ENCODE results near the gene WHRN.

Gene WHRN

DNA sequence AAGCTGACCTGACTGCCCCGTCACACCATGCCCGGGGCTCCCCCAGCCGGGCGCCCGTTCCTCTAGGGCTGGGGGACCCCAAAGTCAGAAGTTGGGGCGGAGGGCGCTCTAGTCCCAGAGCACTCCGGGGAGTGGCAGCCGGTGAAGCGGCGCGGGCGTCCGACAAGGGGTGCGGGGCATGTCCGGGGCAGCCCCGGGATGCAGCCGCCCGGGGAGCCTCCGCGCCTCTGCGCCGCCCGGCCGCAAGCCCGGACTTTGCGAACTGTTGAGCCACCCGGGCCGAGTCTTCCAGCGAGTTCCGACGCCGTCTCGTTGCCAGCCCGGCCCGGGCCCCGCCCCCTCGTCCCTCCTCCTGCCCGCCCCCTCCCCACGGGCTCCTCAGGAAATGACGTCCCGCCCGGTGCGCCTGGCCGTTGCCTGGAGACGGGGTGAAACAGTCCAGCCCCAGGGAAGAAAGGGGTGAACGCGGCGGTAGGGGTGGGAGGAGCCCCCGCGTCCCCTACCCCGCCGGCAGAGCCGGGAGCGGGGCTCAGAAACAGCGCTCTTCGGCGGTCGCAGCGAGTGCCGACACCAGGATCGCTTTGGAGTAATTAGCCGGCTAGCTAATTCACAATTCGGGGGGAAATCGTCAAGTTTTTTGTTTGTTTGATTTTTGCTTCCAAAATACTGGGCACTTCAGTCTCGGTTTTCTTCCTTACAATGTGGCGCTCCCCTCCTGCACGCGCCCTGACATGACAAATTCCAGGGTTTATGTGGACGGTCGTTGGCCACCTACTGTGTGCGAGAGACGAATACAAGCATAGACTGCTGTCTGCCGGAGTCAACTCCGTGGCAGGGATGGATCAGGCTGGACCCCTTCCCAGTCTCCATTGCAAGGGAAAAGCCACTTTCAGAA lies at the start of gene WHRN:
TSS of gene WHRN (minus strand) at position 287 of the 895 bp plus-strand sequence. CDS start 672 bp downstream, outside the sequence.
- no peak for DNase-seq

DNA sequence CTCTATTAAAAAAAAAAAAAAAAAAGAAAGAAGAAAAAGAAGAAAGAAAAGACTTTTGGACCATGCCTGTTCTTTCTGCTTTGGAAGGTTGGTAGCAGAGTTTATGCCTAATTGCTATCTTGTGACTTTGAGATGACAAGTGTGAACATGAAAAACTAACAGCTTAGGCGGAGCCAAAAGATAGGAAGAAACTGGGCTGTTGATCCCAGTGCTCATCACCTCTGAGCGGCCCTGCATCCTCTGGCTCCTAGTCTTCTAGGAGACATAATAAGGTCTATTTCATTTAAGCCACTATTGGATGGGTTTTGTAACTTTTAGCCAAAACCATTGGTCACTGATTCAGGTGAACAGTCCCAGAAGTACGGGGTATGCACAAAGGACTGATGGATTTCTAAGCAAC lies 47.9 kb upstream of the WHRN start:
- no peak for DNase-seq

- no peak for DNase-seq
Measured at GRCh38 chr9:114552706-114553105, 47.4 kb upstream of the WHRN start.

GRCh38 chr9:114551750-114552685 lies 46.7 kb upstream of the WHRN start:
- DNase-seq: no peak

- no peak for DNase-seq
Measured at GRCh38 chr9:114549697-114550330, 44.5 kb upstream of the WHRN start.

GRCh38 chr9:114546851-114547250 lies 41.6 kb upstream of the WHRN start:
- DNase-seq: no peak

DNA sequence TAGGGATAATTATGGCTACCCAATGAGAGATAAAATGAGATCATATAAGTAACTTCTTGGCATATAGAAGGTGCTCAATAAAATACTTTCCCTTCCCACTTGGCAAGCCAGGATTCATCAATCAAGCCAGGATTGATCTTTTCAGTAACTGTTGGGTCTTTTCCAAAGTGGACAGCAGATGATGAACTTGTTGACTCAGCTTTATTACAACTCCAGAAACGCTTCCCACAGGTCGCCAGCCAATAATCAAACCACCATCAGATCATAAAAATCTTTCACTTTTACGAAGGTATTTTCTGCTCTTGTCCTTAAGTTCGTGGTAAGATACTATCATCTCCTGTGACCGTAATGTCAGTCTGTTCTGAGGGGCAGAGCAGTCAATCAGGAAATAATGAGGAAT lies 39.8 kb upstream of the WHRN start:
- DNase-seq: no peak

DNA sequence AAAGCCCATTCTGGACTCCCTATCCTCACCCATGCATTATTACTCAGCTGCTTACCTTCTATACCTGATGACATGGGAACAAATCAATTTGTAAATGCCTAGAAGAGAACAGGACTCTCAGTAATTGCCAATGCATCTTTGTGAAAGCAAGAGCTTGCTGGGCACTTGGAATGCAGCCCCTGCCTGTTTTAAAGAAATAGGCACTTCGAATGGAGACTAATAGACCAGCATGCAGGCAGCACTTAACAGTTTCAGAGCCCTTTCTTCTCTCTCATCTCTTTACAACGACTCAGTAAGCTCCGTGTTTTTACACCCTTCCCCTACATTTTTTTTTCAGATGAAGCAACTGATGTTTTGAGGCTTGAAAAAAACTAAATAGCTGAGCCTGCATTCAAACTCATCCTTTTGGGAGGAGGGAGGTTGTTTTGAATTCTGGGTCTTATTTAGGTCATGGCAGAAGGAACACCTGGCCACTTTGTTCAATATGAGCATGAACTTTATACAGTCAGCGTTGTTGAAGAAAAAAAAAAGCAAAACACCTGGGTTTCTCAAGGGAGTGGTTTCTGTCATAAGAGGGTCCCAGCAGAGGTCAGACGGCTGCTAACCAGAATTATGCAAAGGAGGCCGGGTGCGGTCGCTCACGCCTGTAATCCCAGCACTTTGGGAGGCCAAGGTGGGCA lies 34.6 kb upstream of the WHRN start:
- DNase-seq: no peak

DNA sequence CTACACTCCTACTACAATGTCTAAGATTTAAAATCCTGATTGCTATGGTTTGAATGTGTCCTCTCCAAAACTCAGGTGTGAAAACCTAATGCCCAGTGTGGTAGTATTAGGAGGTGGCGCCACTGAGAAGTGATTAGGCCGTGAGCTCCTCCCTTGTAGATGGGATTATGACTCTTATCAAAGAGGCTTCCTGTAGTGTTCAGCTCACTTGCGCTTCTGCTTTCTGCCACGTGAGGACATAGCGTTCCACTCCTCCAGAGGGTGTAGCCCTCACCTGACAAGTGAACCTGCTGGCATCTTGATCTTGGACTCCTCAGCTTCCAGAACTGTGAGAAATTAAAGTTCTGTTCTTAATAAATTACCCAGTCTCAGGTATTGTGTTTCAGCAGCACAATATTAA lies 33.0 kb upstream of the WHRN start:
- no peak for DNase-seq

DNA sequence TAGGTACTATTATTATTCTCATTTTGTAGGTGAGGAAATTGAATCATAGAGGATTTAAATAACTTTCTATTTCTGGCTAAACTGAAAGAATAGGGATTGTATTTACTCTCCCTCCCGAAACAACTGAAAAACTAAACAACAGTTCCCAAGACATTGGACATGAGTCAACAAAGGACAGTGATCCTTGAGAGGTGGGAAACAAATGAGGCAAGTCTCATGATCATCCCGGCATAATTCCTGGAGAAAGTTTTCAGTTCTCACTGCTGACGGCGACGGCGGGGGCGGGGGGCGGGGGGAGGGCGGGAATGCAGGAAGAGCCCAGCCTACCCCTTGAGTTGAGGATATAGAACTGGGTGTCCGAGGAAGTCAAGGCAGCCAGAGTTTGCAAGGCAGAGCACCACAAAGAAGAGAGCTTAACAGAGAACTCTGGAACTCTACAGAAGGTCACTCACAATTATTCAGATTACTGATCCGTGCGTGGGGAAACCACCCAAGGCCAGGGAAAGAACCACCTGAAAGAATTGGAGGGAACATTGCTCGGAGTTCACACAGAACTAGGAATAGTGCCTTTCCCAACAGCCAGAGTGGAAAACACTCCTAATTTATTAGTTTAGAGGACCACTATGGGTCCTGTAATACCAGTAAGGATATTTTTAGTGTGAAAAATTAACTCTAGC lies 27.4 kb upstream of the WHRN start:
- no peak for DNase-seq

DNA sequence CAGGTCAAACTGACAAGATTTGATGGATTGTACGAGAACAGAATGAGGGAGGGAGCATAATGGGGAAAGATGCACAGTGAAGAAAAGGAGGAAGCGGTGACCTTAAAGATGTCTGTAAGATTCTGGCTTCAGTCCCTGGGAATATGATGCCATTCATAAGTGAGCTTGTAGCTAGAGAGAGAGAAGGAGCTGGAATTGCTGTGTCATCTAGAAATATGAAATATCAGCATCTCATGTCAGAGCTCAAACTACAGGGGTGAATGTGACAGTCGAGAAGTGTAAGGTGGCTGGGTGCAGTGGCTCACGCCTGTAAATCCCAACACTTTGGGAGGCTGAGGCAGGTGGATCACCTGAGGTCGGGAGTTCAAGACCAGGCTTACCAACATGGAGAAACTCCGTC lies 24.0 kb upstream of the WHRN start:
- DNase-seq: no peak

- DNase-seq: no peak
Measured at GRCh38 chr9:114526807-114527206, 21.5 kb upstream of the WHRN start.

DNA sequence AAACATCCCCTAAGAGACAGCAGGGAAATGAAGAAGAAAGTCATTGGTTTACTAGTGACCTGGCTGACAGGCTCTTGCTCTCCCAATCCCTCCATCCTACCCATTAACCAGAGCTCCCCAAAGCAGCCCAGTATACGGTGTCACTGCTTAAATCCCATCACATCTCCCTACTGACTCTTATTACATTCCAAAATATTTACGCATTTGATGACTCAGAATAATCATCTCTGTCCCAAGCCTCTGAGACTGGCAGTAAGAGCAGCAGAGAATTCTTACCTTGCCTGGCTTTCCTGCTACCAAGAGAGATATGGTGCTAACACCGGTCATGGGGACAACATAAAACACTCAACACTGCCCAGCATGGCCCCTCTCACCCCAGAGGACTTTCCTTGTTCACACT lies 20.2 kb upstream of the WHRN start:
- DNase-seq: no peak

DNA sequence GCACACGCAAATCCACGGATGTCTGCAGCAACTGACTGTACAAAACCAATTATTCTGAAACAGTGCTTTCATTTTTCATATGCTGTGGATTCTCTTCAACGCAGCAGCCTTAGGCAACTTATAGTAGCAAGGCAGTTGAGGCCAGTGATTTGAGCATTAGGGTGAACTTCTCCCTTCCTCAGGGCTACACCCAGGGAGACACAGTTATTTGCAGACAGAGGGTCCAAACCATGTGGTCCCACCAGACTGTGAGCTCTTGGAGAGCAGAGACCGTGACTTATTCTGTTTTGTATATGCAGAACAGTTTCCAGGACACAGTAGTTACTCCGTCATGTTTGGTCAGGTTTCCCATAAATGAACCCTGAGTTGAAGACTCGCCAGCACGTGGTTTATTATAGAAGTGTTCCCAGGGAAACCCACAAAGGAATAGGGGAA lies 19.0 kb upstream of the WHRN start:
- no peak for DNase-seq

DNA sequence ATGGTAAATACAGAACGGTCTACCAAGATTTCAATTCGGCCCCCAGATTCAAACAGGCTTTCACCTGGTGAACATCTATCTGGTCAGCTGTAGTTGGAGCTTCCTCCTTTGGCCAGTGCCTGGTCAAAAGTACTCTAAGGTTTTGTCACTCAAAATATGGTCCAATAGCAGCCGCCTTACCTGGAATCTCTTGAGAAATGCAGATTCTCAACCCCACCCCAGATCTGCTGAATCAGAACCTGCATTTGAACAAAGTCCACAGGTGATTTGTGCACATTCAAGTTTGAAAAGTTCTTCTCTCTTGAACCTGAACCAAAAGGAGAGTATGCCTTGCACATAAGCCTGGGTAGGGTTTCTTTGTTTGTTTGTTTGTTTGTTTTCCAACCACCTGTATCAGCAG lies 17.6 kb upstream of the WHRN start:
- no peak for DNase-seq

DNA sequence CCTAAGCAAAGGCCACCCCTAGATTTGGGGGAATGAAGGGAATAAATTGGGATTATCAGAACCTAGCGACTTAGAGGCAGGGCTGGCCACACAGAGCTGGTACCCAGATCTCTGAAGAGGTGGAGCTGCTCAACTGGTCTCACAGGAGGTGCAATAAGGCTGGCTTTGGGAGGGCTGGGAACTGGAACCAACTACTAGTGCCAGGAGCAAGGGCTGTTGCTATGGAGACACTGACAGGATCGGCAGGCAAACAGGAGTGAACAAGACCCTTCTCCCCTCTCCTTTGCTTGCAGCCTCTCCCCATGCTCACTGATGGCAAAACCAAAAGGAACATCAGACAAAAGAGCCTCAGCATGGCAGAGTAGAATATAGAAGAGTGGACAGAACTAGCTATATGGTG lies 17.0 kb upstream of the WHRN start:
- DNase-seq: no peak

DNA sequence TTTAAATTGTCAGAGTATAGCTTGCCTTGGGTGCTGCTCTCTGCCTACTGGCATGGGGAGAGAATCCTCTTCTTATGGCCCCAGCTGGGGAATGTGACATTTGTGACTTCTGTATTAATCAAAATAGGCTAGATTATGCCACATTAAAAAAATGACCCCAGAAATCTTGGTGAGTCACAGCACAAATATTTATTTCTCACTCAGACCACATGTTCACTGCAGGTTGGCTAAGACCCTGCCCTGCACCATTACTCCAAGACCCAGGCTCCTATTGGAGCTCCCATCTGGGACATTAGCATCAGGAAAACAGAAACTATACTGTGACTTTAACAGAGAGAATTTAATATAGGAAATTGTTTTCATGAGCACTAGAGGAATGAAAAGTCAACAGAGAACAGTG lies 16.6 kb upstream of the WHRN start:
- DNase-seq: no peak

DNA sequence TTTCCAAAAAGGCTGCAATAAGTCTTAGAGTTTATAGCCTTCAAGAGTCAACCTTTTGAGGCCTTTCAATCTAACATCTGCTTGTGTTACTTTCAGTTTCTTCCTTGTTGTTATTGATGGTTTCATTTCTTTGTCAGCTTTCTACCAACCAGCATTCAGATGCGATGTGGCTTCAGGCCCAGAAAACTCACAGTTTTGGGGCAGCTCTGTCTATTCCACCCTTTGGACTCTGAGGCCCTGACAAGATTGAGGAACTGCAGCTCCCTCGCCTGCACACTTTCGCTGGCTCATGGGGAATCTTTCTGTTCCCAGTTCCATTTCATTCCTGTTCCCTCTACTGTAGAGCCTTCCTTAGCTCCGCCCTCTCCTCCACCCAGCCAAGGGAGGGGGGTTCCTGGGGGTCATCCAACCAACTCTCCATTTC lies 13.3 kb upstream of the WHRN start:
- no peak for DNase-seq

DNA sequence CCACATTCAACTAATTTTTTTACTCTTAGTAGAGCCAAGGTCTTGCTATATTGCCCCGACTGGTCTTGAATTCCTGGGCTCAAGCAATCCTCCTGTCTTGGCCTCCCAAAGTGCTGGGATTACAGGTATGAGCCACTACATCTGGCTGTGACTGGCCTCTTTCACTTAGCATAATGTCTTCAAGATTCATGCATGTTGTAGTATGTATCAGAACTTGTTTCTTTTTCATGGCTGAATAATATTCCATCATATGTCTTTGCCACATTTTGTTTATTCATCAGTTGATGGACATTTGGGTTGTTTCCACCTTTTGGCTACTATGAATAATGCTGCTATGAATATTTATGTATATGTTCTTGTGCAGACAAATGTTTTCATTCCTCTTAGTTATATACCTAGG lies 12.8 kb upstream of the WHRN start:
- no peak for DNase-seq

- no peak for DNase-seq
Measured at GRCh38 chr9:114516913-114517312, 11.6 kb upstream of the WHRN start.

DNA sequence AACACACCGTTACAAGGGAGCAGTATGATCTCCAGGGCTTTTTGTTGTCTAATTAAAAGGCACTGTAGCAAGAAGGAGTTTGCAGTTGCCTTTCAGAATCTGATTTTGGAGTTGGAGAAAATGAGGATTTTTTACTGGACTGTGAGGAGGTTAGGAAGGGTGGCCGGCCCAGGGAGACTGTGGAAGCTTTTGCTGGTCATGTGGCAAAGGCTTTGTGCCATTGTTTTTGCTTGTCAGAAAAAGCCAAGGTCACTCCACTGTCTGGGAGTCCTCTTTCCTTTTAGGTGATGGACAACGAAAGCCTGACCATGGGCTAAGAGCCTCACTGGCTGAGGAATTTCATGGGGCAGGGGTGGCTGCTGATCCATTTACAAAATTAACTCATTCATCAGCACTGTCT lies 10.3 kb upstream of the WHRN start:
- no peak for DNase-seq

DNA sequence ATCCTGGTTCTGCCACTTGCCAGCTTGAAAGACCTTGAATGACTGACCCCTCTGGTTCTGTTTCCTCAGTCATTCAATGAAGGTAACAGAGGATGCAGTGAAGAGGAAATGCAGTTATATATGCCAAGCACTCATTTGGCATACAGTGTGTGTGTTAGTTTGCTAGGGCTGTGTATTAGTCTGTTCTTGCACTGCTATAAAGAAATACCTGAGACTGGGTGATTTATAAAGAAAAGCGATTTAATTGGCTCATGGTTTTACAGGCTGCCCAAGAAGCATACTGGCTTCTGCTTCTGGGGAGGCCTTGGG lies 8.6 kb upstream of the WHRN start:
- DNase-seq: no peak

All from KG1 (cell line).